ENCODE data around the gene FBXO10.
"Not testable (repeated sequence)": the region's sequence is repeated elsewhere in the genome, so short reads cannot be mapped to it uniquely, and the experiment has no call there.

GRCh38 chr9:37602061-37602460 is 25.9 kb upstream of the FBXO10 start:
- not testable (repeated sequence) for TF ChIP-seq POLR2AphosphoS5, CTCF, POLR2A (IDR thresholded peaks at IDR 0.05)

Measured in breast epithelium (tissue), 3 donors.